GM12875 (cell line): ENCODE measurements around the gene EMID1.

Source experiments
- H3K4me3 ChIP-seq: one replicate; pipeline ENCODE4 v1.5.1; 2011; ENCODE audit warnings: low read depth, low read length, control low read depth
- TF ChIP-seq, protein P1 (sequence below): IDR thresholded peaks from 2 replicates; pipeline ENCODE4 v1.5.1; 2011; ENCODE audit warnings: low read depth, mild to moderate bottlenecking, control low read depth, inconsistent platforms, low read length, moderate library complexity, borderline replicate concordance; ENCODE audit not compliant: insufficient read depth

The EMID1 gene

DNA sequence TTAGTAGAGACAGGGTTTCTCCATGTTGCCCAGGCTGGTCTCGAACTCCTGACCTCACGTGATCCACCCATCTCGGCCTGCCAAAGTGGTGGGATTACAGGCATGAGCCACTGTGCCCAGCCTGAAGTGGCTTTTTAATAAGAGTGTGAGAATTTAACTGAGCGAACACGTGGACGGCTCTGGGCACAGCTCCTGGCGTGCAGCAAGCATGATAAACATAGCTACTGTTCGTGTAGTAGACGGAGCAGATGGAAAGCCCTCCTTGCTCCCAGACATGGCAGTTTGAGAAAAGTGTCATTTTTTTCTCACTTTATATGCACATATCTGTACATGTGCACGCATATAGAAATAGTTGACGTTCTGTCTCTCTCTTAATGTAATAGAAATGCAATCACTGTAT, 7.0 kb downstream of the EMID1 start:
- no peak overlapping the region for H3K4me3 ChIP-seq
- TF ChIP-seq, protein P1, sequence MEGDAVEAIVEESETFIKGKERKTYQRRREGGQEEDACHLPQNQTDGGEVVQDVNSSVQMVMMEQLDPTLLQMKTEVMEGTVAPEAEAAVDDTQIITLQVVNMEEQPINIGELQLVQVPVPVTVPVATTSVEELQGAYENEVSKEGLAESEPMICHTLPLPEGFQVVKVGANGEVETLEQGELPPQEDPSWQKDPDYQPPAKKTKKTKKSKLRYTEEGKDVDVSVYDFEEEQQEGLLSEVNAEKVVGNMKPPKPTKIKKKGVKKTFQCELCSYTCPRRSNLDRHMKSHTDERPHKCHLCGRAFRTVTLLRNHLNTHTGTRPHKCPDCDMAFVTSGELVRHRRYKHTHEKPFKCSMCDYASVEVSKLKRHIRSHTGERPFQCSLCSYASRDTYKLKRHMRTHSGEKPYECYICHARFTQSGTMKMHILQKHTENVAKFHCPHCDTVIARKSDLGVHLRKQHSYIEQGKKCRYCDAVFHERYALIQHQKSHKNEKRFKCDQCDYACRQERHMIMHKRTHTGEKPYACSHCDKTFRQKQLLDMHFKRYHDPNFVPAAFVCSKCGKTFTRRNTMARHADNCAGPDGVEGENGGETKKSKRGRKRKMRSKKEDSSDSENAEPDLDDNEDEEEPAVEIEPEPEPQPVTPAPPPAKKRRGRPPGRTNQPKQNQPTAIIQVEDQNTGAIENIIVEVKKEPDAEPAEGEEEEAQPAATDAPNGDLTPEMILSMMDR = no peak

DNA sequence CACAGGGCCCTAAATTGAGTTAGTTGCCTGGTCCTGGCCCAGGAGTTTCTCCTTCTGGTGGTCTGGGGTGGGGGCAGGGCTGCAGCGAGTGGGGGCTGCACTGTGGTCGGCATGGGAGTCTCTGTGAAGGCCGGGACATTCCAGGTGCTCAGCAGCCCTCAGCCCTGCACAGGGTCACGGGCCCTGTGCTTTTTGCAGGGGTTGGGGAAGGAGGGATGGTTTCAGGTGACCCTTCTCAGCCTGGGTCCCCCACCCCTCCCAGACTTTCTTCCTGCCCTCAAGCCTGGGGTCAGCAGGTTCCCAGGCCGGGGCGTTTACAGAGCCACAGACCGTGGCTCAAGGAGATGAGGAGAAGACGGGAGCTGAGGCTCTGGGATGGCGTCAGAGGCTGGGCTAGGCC, 7.8 kb downstream of the EMID1 start:
- no peak overlapping the region for H3K4me3 ChIP-seq
- TF ChIP-seq, protein P1 = no peak

DNA sequence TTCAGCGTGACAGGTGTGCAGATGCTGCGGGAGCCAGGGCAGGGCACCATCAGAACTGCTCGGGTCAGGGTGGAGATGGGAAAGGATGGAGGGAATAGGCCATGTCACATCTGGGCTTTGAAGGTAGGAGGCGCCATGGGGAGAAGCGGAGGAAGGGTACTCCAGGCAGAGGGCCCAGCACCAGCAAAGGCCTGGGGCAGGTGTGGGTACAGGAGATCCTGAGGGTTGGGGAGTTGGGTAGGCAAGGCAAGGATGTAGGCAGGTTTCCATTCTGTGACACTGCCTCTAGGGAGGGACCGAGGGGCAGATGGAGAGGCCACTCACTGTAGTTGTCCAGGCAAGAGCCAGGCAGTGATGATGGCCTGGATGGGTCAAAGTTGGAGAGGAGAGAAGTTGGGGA, 8.5 kb downstream of the EMID1 start:
- TF ChIP-seq, protein P1 = no peak

DNA sequence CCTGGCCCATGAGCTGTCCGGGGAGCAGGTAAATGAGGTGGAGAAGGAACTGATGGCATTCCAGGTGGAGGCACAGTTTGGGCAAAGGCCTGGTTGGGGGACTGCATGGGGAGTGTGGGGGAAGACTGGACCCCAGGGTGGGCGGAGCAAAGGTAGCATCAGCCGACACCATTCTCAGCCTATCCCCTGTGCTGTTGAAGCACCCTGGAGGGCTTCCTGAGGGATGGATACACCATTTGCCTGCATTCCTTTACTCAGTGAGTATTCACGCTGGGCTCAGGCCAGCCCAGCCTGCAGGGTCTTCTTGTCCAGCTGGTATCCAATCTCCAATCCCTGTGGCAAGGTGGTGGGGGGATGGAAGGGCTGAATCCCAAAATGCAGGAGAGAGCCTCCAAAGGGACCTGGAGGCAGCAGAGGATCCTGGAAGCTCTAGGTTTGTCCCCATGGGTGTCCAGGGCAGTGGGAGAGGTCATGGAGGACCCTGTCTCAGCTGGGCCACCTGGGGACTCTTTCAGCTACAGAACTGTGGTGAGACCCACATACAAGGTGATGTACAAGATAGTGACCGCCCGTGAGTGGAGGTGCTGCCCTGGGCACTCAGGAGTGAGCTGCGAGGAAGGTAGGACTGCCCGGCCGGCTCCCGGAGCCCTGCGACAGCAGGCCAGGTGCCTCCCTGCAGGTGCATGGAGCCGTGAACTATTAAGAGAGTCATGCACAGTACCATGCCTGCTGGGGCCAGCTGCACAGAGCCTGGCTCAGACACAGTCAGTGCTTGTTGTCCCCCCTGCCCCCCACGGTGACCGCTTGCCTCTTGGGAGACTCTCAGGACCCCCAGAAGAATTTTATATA, 9.5 kb downstream of the EMID1 start:
- TF ChIP-seq, protein P1 = no peak
- no peak overlapping the region for H3K4me3 ChIP-seq

More for the DNA sequence above, 8.5 kb downstream of the EMID1 start:
- H3K4me3 ChIP-seq = no peak overlapping the region

DNA sequence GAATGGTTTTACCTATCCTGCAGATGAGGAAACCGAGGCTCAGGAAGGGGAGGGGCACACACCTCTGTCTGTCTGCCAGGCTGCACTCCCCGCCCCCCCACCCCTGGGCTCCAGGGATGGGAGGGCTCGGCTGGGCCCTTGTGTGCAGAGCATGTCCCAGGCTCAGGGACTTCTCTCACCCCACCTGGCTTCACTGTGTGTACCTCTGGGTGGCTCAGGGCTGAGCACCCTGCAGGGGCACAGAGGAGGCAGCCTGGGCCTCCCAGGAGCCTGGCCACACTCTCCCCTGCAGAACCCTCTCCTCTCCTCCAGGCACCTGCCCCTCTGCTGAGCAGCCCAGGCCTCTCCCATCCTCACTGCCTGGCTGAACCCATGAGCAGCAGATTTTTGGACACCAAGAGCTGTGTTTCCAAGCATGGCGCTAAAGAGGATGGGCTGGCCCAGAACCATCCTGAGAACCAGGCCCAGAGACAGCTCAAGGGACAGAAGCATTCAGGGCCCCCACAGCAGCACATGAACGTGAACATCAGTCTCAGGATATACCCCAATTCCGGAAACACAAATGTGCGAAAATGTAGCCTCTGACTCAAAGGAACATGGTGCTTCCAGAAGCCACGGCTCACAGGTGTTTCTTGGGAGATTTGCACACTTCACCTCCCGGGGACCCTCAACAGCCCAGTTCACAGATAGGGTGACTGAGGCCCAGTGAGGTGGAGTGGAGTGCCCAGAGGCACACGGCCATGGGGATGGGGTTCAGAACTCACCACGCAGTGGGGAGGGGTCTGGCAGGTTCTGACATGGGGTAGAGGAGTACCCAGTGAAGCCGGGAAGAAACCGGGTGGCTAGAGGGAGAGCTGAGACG, 10.5 kb downstream of the EMID1 start:
- no peak overlapping the region for H3K4me3 ChIP-seq
- TF ChIP-seq, protein P1 = no peak

DNA sequence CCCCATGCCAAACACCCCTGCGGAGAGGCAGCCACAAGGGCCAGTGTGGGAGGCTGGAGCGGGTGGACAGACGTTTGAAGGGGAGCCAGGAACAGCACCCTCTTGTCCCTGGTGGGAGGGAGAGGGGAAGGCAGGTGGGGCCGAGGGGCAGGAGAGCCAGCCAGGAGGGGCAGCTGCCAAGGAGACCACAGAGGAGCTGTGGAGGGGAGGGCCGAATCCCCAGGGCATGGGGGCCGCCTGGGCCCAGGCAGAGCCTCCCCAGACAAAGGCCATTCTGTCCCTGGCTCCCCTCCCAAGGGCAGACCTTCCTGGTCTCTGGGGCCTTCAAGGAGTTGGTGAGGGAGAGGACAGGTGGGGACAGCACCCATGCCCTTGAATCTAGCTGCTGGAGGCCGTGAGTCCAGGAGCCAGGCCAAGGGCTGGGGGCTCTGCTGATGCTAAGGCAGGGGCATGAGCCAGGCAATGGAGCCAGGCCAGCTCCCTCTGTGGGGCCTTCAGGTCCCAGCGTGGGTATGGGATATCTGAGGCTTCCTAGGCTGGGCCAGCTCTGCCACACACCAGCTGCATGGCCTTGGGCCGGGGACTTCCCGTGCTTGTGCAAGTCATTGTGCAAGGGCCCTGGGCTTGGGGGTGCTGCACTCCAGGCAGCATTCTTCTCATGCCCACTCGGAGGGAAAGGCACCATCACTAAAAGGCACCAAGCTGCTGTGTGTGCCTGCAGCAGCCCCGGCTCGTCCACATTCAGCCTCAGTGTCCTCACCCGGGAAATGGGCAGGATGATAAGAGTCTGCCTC, 11.4 kb downstream of the EMID1 start:
- TF ChIP-seq, protein P1 = no peak
- H3K4me3 ChIP-seq = no peak overlapping the region
